OCI-LY7 (cell line): ENCODE data around the gene TTC34. TPM values are rescaled to one million over a fixed set of nuclear protein-coding genes. Genes with fewer than 3 reads are reported as not detected.

Experiments
- BruUV-seq: library from RNA; stranded (reverse); fragments of 400-500 nt; replicated peaks from 2 replicates; lab custom pipeline; 2021; lab: Mats Ljungman, UMichigan
- CTCF ChIA-PET: fragments of 300-600 bp; sonication (Branson Sonifier 250); formaldehyde crosslinking; loops from one replicate; lab custom pipeline; 2022; ENCODE audit warnings: antibody characterized with exemption; ENCODE audit not compliant: unreplicated experiment; lab: Charles Lee
- POLR2A ChIA-PET: fragments of 300-600 bp; sonication (Branson Sonifier 250); formaldehyde crosslinking; loops from one replicate; lab custom pipeline; 2022; ENCODE audit warnings: antibody characterized with exemption; lab: Charles Lee
- DNase-seq: peaks from one replicate; pipeline ENCODE4 v3.0.0-alpha.2; 2015; ENCODE audit warnings: low spot score
- H2AFZ ChIP-seq: fragments of 200-600 bp; sonication (generic), shearing (Covaris generic); 2 replicates; pipeline ENCODE4 v1.6.1; 2014; ENCODE audit warnings: mild to moderate bottlenecking, antibody characterized with exemption, low read length, moderate library complexity
- H3K27ac ChIP-seq: fragments of 200-600 bp; sonication (generic); 2 replicates; pipeline ENCODE4 v1.5.1; 2014; ENCODE audit warnings: mixed run types, low read depth, mild to moderate bottlenecking, moderate library complexity, low read length, inconsistent platforms; ENCODE audit not compliant: poor library complexity, severe bottlenecking
- H3K36me3 ChIP-seq: fragments of 200-600 bp; sonication (generic); 2 replicates; pipeline ENCODE4 v1.6.1; 2014; ENCODE audit warnings: mild to moderate bottlenecking, antibody characterized with exemption, low read length, moderate library complexity, mixed read lengths; ENCODE audit not compliant: insufficient read depth
- H3K4me1 ChIP-seq: fragments of 200-600 bp; sonication (generic); 2 replicates; pipeline ENCODE4 v1.5.1; 2014; ENCODE audit warnings: mild to moderate bottlenecking, low read length; ENCODE audit not compliant: insufficient read depth, poor library complexity, severe bottlenecking
- H3K4me2 ChIP-seq: fragments of 200-600 bp; sonication (generic); 2 replicates; pipeline ENCODE4 v1.6.1; 2014; ENCODE audit warnings: mild to moderate bottlenecking, low read length
- H3K4me3 ChIP-seq: fragments of 200-600 bp; sonication (generic); 2 replicates; pipeline ENCODE4 v1.5.1; 2014; ENCODE audit warnings: mild to moderate bottlenecking, low read depth, low read length; ENCODE audit not compliant: poor library complexity, severe bottlenecking
- H3K79me2 ChIP-seq: fragments of 200-600 bp; sonication (generic); 2 replicates; pipeline ENCODE4 v1.6.1; 2016; ENCODE audit warnings: low read depth, mild to moderate bottlenecking, low read length, moderate library complexity, mixed read lengths; ENCODE audit not compliant: insufficient read depth
- H3K9me2 ChIP-seq: fragments of 200-600 bp; sonication (generic); 2 replicates; pipeline ENCODE4 v1.6.1; 2016; ENCODE audit warnings: mild to moderate bottlenecking, low read length, mixed read lengths; ENCODE audit not compliant: insufficient read depth
- H3K9me3 ChIP-seq: fragments of 200-600 bp; sonication (generic); 2 replicates; pipeline ENCODE4 v1.6.1; 2014; ENCODE audit warnings: mild to moderate bottlenecking, mixed run types, low read length, mixed read lengths
- H4K20me1 ChIP-seq: fragments of 200-600 bp; sonication (generic); 2 replicates; pipeline ENCODE4 v1.6.1; 2014; ENCODE audit warnings: mild to moderate bottlenecking, antibody characterized with exemption, low read length, moderate library complexity, mixed read lengths; ENCODE audit not compliant: insufficient read depth
- CTCF ChIP-seq: fragments of 200-600 bp; sonication (generic); conservative IDR thresholded peaks from 2 replicates; pipeline ENCODE4 v1.5.1; 2014; ENCODE audit warnings: mild to moderate bottlenecking, antibody characterized with exemption, low read length, moderate library complexity, mixed read lengths
- EZH2phosphoT487 ChIP-seq: fragments of 200-600 bp; sonication (generic); IDR thresholded peaks from 2 replicates; pipeline ENCODE4 v1.6.1; 2018; ENCODE audit warnings: low read depth, borderline replicate concordance, mild to moderate bottlenecking, mixed run types, antibody characterized with exemption, low read length, moderate library complexity, mixed read lengths
- intact Hi-C: fragments of 100-400 bp; cut with micrococcal nuclease; formaldehyde crosslinking; loops from one replicate; pipeline ENCODE4 v1.10.0; 2022; ENCODE audit not compliant: unreplicated experiment
- total RNA-seq, 2 experiments: library from RNA; depleted of rRNA in 1 of 2; stranded (reverse); fragments of >200 nt in 1 of 2; shearing (Covaris generic) in 1 of 2; gene quantifications; 2 replicates each; pipeline ENCODE4 v1.2.3, GENCODE V29; 2014 to 2022

Gene TTC34
- total RNA-seq, 2 experiments from 2014 or later = 1.1 to 2.2 TPM

DNA sequence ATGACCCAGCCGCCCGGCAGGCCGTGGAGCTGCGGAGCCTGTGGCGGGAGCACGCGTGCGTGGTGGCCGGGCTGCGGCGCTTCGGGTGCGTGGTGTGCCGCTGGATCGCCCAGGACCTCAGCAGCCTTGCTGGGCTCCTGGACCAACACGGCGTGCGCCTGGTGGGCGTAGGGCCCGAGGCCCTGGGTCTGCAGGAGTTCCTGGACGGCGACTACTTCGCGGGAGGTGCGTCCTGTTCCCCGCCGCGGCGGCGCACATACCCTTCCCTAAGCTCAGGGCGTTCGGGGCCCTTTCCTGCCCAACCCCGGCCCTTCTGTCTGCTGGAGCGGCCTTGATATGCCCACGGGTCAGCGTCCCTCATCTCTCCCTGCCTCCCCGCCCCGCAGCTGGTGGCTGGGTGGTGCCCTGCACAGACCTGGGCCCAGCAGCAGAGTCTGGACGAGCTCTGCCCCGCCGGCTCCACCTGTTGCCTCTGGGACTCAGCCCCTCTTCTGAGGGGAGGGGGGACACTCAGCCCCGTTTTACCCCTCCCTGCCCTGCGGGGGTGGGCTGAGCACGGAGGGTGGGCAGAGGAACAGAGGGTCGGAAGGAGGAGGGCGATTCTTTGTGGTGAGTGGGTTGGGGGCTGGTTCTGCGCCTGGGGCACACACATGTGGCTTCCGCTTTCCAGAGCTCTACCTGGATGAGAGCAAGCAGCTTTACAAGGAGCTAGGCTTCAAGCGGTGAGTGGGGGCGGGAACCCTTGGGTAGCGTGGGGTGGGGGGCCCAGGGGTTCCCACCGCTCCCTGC is 214.2 kb downstream of the TTC34 start:
- ChIA-PET POLR2A (no interaction called here), CTCF (interaction anchor here (1.0 kb wide), 1 partner anchor 11 kb away, joined by 3 read pairs; no protein-coding TSS in a partner anchor)
- BruUV-seq = no TSS peak
- H3K9me3 ChIP-seq = no peaks in the 10 kb centered on the region
- H3K4me3 ChIP-seq = peak overlapping the region; percentile 90
- no peaks in the 10 kb centered on the region for H4K20me1 ChIP-seq
- no peaks in the 10 kb centered on the region for H3K9me2 ChIP-seq
- H3K4me1 ChIP-seq = peaks cover 31% of the 10 kb centered on the region
- TF ChIP-seq CTCF (no peak), EZH2phosphoT487 (no peak)
- no peak overlapping the region for H3K27ac ChIP-seq
- intact Hi-C loops = no loop called here
- peak overlapping the region; percentile 94 for H3K4me2 ChIP-seq
- peak overlapping the region; percentile 51; the same call in 1 of the 2 replicates for H2AFZ ChIP-seq
- DNase-seq = no peak
- H3K36me3 ChIP-seq = no peaks in the 10 kb centered on the region
- H3K79me2 ChIP-seq = no peaks in the 10 kb centered on the region

DNA sequence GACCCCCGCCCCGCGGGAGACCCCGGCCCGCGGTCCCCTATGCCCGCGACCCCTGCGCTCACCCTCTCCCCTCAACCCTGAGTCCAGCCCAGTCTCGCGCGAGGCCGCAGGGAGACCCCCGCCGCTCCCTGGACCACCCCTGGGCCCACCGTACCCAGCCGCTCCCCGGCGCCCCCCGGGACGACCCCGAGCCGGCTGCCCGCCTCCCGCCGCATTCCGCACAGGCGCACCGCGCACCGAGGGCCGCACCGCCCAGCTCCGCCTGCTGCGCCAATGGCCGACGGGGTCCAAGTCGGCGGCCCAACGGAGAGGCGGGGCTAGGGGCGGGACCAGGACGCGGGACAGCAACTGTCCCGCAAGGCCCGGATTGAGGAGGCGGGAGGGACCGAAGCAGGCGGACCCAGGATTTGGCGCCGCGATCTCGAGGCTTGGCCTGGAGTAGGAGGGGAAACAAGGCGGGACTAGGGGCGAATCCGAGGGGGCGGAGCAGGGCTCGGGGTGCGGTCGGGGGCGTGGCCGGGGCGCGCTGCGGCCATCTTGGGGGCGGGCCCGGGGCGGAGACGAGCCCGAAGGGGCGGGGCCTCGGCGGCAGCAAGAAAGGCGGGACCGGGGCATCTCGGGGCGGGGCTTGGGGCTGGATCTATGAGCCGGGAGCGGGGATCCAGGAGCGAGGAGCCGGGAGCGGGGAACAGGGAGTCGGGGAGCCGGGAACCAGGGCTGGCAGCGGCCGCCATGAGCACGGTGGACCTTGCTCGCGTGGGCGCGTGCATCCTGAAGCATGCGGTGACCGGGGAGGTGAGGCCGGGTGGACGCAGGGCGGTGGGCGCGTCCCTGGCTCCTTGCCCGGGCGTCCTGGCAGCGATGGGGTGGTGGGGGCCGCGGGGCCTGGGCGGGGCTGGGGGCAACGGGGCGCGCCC is 215.1 kb downstream of the TTC34 start, which contains the start of gene PRXL2B:
TSS of gene PRXL2B (plus strand) at position 624 of the 917 bp plus-strand sequence. CDS start at position 733, 109 bp downstream.
- Histone ChIP-seq H3K9me2 (no peaks in the 10 kb centered on the region), H3K79me2 (no peaks in the 10 kb centered on the region), H3K4me2 (peak within 1 kb of the TSS; percentile 94), H3K4me1 (peaks cover 33% of the 10 kb centered on the region), H3K4me3 (peak within 1 kb of the TSS; percentile 90), H4K20me1 (no peaks in the 10 kb centered on the region), H3K27ac (peak within 1 kb of the TSS; percentile 89), H2AFZ (peak within 1 kb of the TSS; percentile 51; the same call in 1 of the 2 replicates), H3K9me3 (no peaks in the 10 kb centered on the region), H3K36me3 (no peaks in the 10 kb centered on the region)
- POLR2A ChIA-PET = interaction anchor here (0.5 to 3.2 kb wide), 5 partner anchors 25 to 715 kb away, joined by 3 to 15 read pairs (median 4); no protein-coding TSS in a partner anchor
- BruUV-seq = no TSS peak
- intact Hi-C loops = no loop called here
- peak; percentile 94 for DNase-seq
- CTCF ChIA-PET = interaction anchor here (0.6 to 1.0 kb wide), 2 partner anchors 9 to 10 kb away, joined by 3 to 7 read pairs; no protein-coding TSS in a partner anchor
- TF ChIP-seq CTCF (no peak), EZH2phosphoT487 (no peak)

Other genes with a start within 250 kb of the TTC34 start
- 15.0 and 18.5 TPM in 2 replicates for gene TNFRSF14, start 245.3 kb downstream of the TTC34 start, total RNA-seq (2014; rRNA removed; shearing (Covaris generic))
- 15.7 and 18.9 TPM in 2 replicates for gene TNFRSF14, start 245.3 kb downstream of the TTC34 start, total RNA-seq (2022)
- gene PRXL2B, start 214.9 kb downstream of the TTC34 start, total RNA-seq (2014; rRNA removed; shearing (Covaris generic)) = 7.0 and 10.4 TPM in 2 replicates
- gene PRXL2B, start 214.9 kb downstream of the TTC34 start, total RNA-seq (2022) = 4.8 and 5.2 TPM in 2 replicates
- gene MMEL1, start 168.7 kb downstream of the TTC34 start, total RNA-seq (2014; rRNA removed; shearing (Covaris generic)) = not detected in 2 replicates
- not detected in 2 replicates for gene MMEL1, start 168.7 kb downstream of the TTC34 start, total RNA-seq (2022)
- not detected in 2 replicates for gene ACTRT2, start 219.8 kb upstream of the TTC34 start, total RNA-seq (2014; rRNA removed; shearing (Covaris generic))
- gene ACTRT2, start 219.8 kb upstream of the TTC34 start, total RNA-seq (2022) = not detected in 2 replicates